GM12878 (cell line): ENCODE measurements around the gene DIABLO. TPM values are rescaled to one million over a fixed set of nuclear protein-coding genes. Genes with fewer than 3 reads are reported as not detected.

Source experiments
- ATAC-seq: fragments of 200-7000 bp; cut with Tn5 transposase; 3 replicates; pipeline ENCODE4 v1.9.1; 2020; ENCODE audit warnings: mild to moderate bottlenecking, moderate library complexity
- BruUV-seq: library from RNA; stranded (reverse); fragments of 400-500 nt; replicated peaks from 2 replicates; lab custom pipeline; 2021; lab: Mats Ljungman, UMichigan
- CTCF ChIA-PET: fragments of 300-600 bp; sonication (Branson Sonifier 250); formaldehyde crosslinking; extraction: SDS; loops from one replicate; lab custom pipeline; 2021; ENCODE audit warnings: inconsistent platforms; lab: Yijun Ruan, JAX
- POLR2A ChIA-PET: fragments of 350-600 bp; formaldehyde crosslinking; extraction: SDS; loops from one replicate; lab custom pipeline; 2021; ENCODE audit warnings: inconsistent platforms; lab: Charles Lee
- RAD21 ChIA-PET: fragments of 300-600 bp; sonication (Branson Sonifier 250); formaldehyde crosslinking; loops from one replicate; lab custom pipeline; 2023; ENCODE audit warnings: antibody characterized with exemption; ENCODE audit not compliant: unreplicated experiment; lab: Charles Lee
- SMC1A ChIA-PET: fragments of 300-600 bp; sonication (Branson Sonifier 250); formaldehyde crosslinking; loops from one replicate; lab custom pipeline; 2023; ENCODE audit not compliant: unreplicated experiment, uncharacterized antibody; lab: Charles Lee
- DNase-seq: peaks from one replicate; pipeline ENCODE4 v3.0.0-alpha.2; 2011; ENCODE audit warnings: low read depth, low spot score
- FAIRE-seq: peaks from 3 replicates; lab custom pipeline; 2011; peaks lifted over from hg19 to GRCh38; lab: Jason Lieb, UNC
- H2AFZ ChIP-seq: 2 replicates; pipeline ENCODE4 v1.6.0; 2011; ENCODE audit warnings: low read depth, low read length, control low read depth; ENCODE audit not compliant: control insufficient read depth
- H3K27ac ChIP-seq: 2 replicates; pipeline ENCODE4 v1.5.1; 2011; ENCODE audit warnings: control low read depth; ENCODE audit not compliant: control insufficient read depth, insufficient read depth
- H3K27me3 ChIP-seq, 2 experiments: replicated peaks in 1 of 2; 2 replicates each; pipeline versions ENCODE4 v1.6.0 to v1.6.1; 2011; ENCODE audit warnings: low read length in 1 of 2; ENCODE audit not compliant: control insufficient read depth in 2 of 2, insufficient read depth in 2 of 2
- H3K36me3 ChIP-seq, 2 experiments: 2 replicates each; pipeline ENCODE4 v1.5.1; 2011; ENCODE audit warnings: low read length in 1 of 2; ENCODE audit not compliant: control insufficient read depth in 2 of 2, insufficient read depth in 2 of 2
- H3K4me1 ChIP-seq: 2 replicates; pipeline ENCODE4 v1.6.1; 2011; ENCODE audit warnings: mild to moderate bottlenecking, low read length, moderate library complexity, mixed read lengths; ENCODE audit not compliant: control insufficient read depth, insufficient read depth
- H3K4me2 ChIP-seq: 2 replicates; pipeline ENCODE4 v1.6.0; 2011; ENCODE audit warnings: control low read depth; ENCODE audit not compliant: control insufficient read depth, insufficient read depth
- H3K4me3 ChIP-seq: fragments of 200-600 bp; sonication (generic); 2 replicates; pipeline ENCODE4 v1.5.1; 2016
- H3K79me2 ChIP-seq: 2 replicates; pipeline ENCODE4 v1.6.0; 2011; ENCODE audit warnings: low read length; ENCODE audit not compliant: control insufficient read depth, insufficient read depth
- H3K9ac ChIP-seq: 2 replicates; pipeline ENCODE4 v1.8.0; 2011; ENCODE audit warnings: low read length, control low read depth, mixed read lengths; ENCODE audit not compliant: control insufficient read depth, insufficient read depth
- H3K9me3 ChIP-seq: replicated peaks from 3 replicates; pipeline ENCODE4 v1.5.1; 2011; ENCODE audit warnings: mild to moderate bottlenecking, low read length; ENCODE audit not compliant: control insufficient read depth, insufficient read depth
- H4K20me1 ChIP-seq: 2 replicates; pipeline ENCODE4 v1.6.0; 2011; ENCODE audit not compliant: control insufficient read depth, insufficient read depth
- ATF7 ChIP-seq: fragments of 450-650 bp; IDR thresholded peaks from 2 replicates; pipeline ENCODE4 v1.6.1; 2016; ENCODE audit warnings: low read depth, mild to moderate bottlenecking
- JUNB ChIP-seq: IDR thresholded peaks from 2 replicates; pipeline ENCODE4 v1.6.1; 2016; ENCODE audit warnings: antibody characterized with exemption, mild to moderate bottlenecking
- MYC ChIP-seq: IDR thresholded peaks from 2 replicates; pipeline ENCODE4 v1.6.1; 2011; ENCODE audit warnings: mild to moderate bottlenecking, low read length, moderate library complexity, inconsistent platforms; ENCODE audit not compliant: insufficient read depth, insufficient replicate concordance, insufficient read length, severe bottlenecking
- NFIC ChIP-seq: IDR thresholded peaks from 2 replicates; pipeline ENCODE4 v1.6.1; 2012; ENCODE audit warnings: low read depth, mild to moderate bottlenecking, inconsistent platforms, low read length, moderate library complexity
- NFYB ChIP-seq: IDR thresholded peaks from 2 replicates; pipeline ENCODE4 v1.6.1; 2011; ENCODE audit warnings: low read depth, mild to moderate bottlenecking, low read length, improper control_type of control experiment, moderate library complexity; ENCODE audit not compliant: insufficient read depth
- NR2C2 ChIP-seq: IDR thresholded peaks from 2 replicates; pipeline ENCODE4 v1.6.1; 2011; ENCODE audit warnings: borderline replicate concordance, low read depth; ENCODE audit not compliant: control insufficient read depth, insufficient read length
- POLR2A ChIP-seq: IDR thresholded peaks from 2 replicates; pipeline ENCODE4 v1.6.1; 2011; ENCODE audit warnings: low read depth, mild to moderate bottlenecking, low read length
- SMARCA5 ChIP-seq: fragments of 450-650 bp; IDR thresholded peaks from 2 replicates; pipeline ENCODE4 v1.6.1; 2017; ENCODE audit warnings: mild to moderate bottlenecking
- SPI1 ChIP-seq: IDR thresholded peaks from 2 replicates; pipeline ENCODE4 v1.6.1; 2011; ENCODE audit warnings: low read depth, mild to moderate bottlenecking, low read length, moderate library complexity, borderline replicate concordance; ENCODE audit not compliant: insufficient read depth
- STAT3 ChIP-seq: IDR thresholded peaks from 2 replicates; pipeline ENCODE4 v1.6.1; 2011; ENCODE audit warnings: low read depth, low read length, improper control_type of control experiment
- SUZ12 ChIP-seq: fragments of 200-600 bp; sonication (generic); IDR thresholded peaks from one replicate; pipeline ENCODE4 v1.6.1; 2018; ENCODE audit warnings: antibody characterized with exemption, mild to moderate bottlenecking; ENCODE audit not compliant: unreplicated experiment
- TARDBP ChIP-seq: IDR thresholded peaks from 2 replicates; pipeline ENCODE4 v1.6.1; 2016; ENCODE audit warnings: borderline replicate concordance
- TBL1XR1 ChIP-seq: IDR thresholded peaks from 2 replicates; pipeline ENCODE4 v1.6.1; 2012; ENCODE audit warnings: low read depth, low read length, improper control_type of control experiment
- TCF3 ChIP-seq: IDR thresholded peaks from 2 replicates; pipeline ENCODE4 v1.6.1; 2012; ENCODE audit warnings: low read depth, mild to moderate bottlenecking, low read length, borderline replicate concordance; ENCODE audit not compliant: insufficient read depth
- ZBED1 ChIP-seq: IDR thresholded peaks from 2 replicates; pipeline ENCODE4 v1.6.1; 2016; ENCODE audit warnings: borderline replicate concordance
- ZBTB4 ChIP-seq: fragments of 450-650 bp; formaldehyde crosslinking; IDR thresholded peaks from 2 replicates; pipeline ENCODE4 v1.4.0; 2022; ENCODE audit warnings: mild to moderate bottlenecking, moderate library complexity
- ZNF622 ChIP-seq: fragments of 450-650 bp; IDR thresholded peaks from 2 replicates; pipeline ENCODE4 v1.6.1; 2017; ENCODE audit warnings: mild to moderate bottlenecking, inconsistent platforms
- WGBS: methylation state at CpG from one replicate; pipeline ENCODE4 v1.1.6; 2016; ENCODE audit warnings: low lambda C conversion rate; ENCODE audit not compliant: insufficient replicate concordance, insufficient coverage; ENCODE audit errors: missing lambda C conversion rate; 5-methylcytosine and 5-hydroxymethylcytosine counted together
- in situ Hi-C: fragments of 300-500 bp; cut with MboI; formaldehyde crosslinking; loops from 9 replicates; pipeline ENCODE4 v1.14.3; 2018; ENCODE audit warnings: mixed read lengths
- intact Hi-C: fragments of 100-400 bp; cut with micrococcal nuclease; formaldehyde crosslinking; loops from one replicate; pipeline ENCODE4 v1.14.2; 2022; ENCODE audit not compliant: unreplicated experiment
- polyA plus RNA-seq, 11 experiments: library from polyadenylated mRNA; depleted of rRNA in 4 of 11; unstranded in 6 of 11; stranded (reverse) in 5 of 11; fragments of >200 nt; fragmentation: Nextera tagmentation in 4 of 11; fragmentation: Illumina TruSeq in 1 of 11; extraction: Ambion mirVana in 4 of 11; extraction: Trizol in 1 of 11; gene quantifications; 1 replicate in 1 of 11; 2 replicates in 10 of 11; pipeline versions ENCODE4 v1.2.1 to v1.2.3, GENCODE V29; 2011 to 2016; ENCODE audit warnings: inconsistent platforms in 2 of 11, missing spikeins in 2 of 11, low read depth in 1 of 11
- total RNA-seq, 4 experiments: library from RNA; depleted of rRNA in 3 of 4; stranded (reverse); fragments of >200 nt in 3 of 4; fragmentation: Illumina TruSeq in 1 of 4; extraction: Trizol in 1 of 4; gene quantifications; 2 replicates each; pipeline versions ENCODE4 v1.2.1 to v1.2.3, GENCODE V29; 2013 to 2021

DIABLO gene
- total and polyA plus RNA-seq, 10 of the 15 experiments (the other 5 are each of a cell fraction or from before 2014, with no cell fraction given) = 18.3 to 69.9 (median 46.2) TPM

- intact Hi-C loops (loop anchor here (1.0 kb wide), 1 partner anchor 40 kb away; the partner anchor contains the start of gene DIABLO), in situ Hi-C loops (no loop called here)
- no peaks in the 10 kb centered on the region for H4K20me1 ChIP-seq
- peak within 1 kb of the TSS; percentile 89 for H3K9ac ChIP-seq
- under 1% methylated on average over 54 of the region's 56 CpGs for WGBS
- ChIA-PET POLR2A (interaction anchor here (0.5 to 1.7 kb wide), 9 partner anchors 9 to 1123 kb away, joined by 3 to 5 read pairs (median 3); no protein-coding TSS in a partner anchor), SMC1A (interaction anchor here (0.8 to 1.5 kb wide), 6 partner anchors 21 to 144 kb away, joined by 3 to 7 read pairs (median 4); partner anchors contain the start of gene DIABLO), RAD21 (interaction anchor here (0.5 to 1.7 kb wide), 9 partner anchors 22 to 460 kb away, joined by 3 to 10 read pairs (median 4); partner anchors contain the start of gene DIABLO), CTCF (interaction anchor here (0.6 to 2.0 kb wide), 13 partner anchors 22 to 228 kb away, joined by 3 to 9 read pairs (median 4); partner anchors contain the start of gene DIABLO)
- peak; percentile 88 for FAIRE-seq
- H3K9me3 ChIP-seq = no peaks in the 10 kb centered on the region
- no peaks in the 10 kb centered on the region for H3K27me3 ChIP-seq
- peak within 1 kb of the TSS; percentile 66 for H3K4me2 ChIP-seq
- H3K36me3 ChIP-seq = peaks cover 0 to under 1% of the 10 kb centered on the region in 2 experiments; a peak in 2 of 4 replicates
- 0 out of 2 replicates have a peak, but pooled peaks cover 4% of the 10 kb centered on the region for H3K4me1 ChIP-seq
- peak within 1 kb of the TSS; percentile 84 for H3K27ac ChIP-seq
- BruUV-seq = no TSS peak
- peak; percentile 97 for ATAC-seq
- peak within 1 kb of the TSS; percentile 74 for H3K4me3 ChIP-seq
- DNase-seq = peak; percentile 91
- H2AFZ ChIP-seq = peak within 1 kb of the TSS; percentile 99
- H3K79me2 ChIP-seq = peaks cover 10% of the 10 kb centered on the region
- TF ChIP-seq JUNB = no peak
- TF ChIP-seq POLR2A = peak; percentile 97
- 0 out of 2 replicates have a peak, but pooled peaks have one; percentile 68 for TF ChIP-seq TCF3
- peak; percentile 31 for TF ChIP-seq MYC
- peak; percentile 87; the same call in 1 of the 2 replicates for TF ChIP-seq TARDBP
- TF ChIP-seq NR2C2 = no peak
- TF ChIP-seq ZNF622 = no peak
- no peak for TF ChIP-seq ZBED1
- TF ChIP-seq SPI1 = no peak
- peak; percentile 60; the same call in 1 of the 2 replicates for TF ChIP-seq SMARCA5
- no peak for TF ChIP-seq NFYB
- peak; percentile 90 for TF ChIP-seq TBL1XR1
- peak; percentile 95 for TF ChIP-seq NFIC
- TF ChIP-seq STAT3 = no peak
- TF ChIP-seq SUZ12 = no peak
- TF ChIP-seq ATF7 = no peak; the same call in 1 of the 2 replicates
- TF ChIP-seq ZBTB4 = peak; percentile 97
Measured at GRCh38 chr12:122266230-122266901, 40.5 kb upstream of the DIABLO start, which contains the start of gene VPS33A. VPS33A (minus strand) TSS chr12:122266494; CDS start chr12:122266408, 86 bp downstream.
